DMS 273 (cell line): ENCODE results near the gene EFNA5.
"Not testable (repeated sequence)": the region's sequence is repeated elsewhere in the genome, so short reads cannot be mapped to it uniquely, and the experiment has no call there.

ENCODE experiments used
- DNase-seq: peaks from one replicate; lab custom pipeline; 2025; ENCODE audit not compliant: unreplicated experiment; lab: John Stamatoyannopoulos, UW

The EFNA5 gene

DNA sequence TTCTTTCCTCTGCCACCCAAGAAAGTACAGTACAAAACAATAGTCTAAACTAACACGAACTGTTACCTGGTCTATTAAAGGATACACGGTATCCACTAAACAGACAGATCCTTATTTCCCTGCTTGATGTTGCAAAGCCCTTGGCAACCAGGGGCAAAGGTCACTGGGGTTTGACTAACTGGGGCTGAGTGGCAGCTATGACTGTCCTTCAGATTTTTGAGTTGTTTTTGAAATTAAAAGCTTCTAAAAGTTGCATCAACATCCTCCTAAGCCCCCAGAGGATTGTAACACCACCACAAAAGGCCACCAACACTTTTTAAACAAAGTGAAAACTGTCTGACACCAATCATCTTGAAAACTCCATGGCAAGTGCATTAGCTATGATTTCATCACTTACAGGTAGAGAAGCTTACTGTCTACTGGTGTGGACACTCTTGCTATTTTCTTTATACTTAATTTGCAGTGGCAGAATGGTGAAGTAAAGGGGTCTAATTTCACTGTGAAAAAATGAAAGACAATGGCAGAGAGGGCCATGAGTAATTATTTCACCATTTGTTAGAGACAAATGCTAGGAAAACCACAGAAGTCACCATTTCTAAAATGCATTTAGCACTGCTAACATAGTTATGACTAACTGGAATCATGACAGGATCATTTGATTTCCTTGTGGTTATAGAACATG is 292.4 kb downstream of the EFNA5 start:
- DNase-seq = no peak

- DNase-seq = no peak
These were observed 293.5 kb downstream of the EFNA5 start for GRCh38 chr5:107377277-107377609.

DNA sequence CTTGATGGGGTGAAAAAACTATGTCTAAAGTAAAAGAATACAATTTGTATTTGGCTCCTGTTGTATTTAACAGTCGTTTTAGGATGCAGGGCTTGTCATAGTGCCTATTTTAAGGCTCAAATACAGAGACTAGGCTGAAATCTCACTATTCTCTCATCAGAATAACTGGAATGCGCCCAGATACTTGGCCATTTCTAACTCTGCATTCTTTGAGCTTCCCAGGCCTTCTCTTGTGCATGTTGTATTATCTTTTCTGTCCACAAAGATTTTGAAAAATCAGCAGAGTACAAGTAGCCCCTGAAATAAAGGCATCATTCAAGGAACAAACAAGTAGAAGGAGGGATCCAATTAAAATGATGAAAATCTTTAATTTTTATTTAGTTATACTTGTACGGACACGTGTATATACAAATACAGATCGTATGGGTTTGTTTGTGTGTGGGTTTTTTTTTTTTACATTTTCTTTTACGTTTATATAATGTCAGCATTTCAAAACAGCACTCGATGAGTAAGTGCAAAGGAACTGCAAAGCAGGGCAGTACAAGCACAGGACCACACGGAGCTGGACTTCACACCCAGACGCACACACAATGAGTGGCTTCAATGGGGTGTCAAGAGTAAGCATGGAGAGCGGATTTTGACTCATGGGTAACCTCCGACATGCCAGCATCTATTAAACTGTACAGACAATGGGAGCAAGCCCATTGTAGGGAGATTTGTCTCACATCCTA is 294.0 kb downstream of the EFNA5 start:
- DNase-seq = no peak

DNA sequence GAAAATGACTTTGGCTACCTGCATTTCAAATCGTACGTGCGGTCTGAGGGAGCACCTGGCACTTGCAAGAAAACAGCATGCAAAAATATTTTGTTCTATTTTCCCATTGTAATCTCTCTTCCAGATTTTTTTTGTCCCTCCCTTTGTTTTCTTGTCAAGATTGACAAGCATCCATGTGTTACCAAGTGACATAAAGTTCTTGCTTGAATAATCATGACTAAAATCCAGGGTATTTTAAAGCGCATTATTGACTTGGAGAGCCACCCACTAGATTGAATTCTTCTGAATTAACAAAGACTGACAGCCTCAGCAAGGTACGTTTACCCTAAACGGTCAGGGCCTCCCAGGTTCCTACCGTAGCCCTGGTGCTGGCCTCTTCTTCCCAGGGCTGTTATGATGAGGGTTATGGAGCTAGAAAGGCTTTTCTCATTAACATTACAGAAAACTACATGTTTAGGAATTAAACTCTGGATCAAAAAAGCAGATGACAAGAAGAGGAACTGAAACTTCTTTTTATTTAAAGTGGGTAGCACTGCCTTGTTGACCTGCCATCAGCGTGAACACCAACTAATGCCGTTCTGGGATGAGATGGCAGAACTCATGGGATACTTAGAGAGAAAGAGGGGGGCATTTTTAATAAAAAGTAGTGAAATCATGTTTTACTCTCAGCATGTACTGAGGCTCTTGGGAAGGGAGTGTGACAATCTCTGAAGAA is 297.0 kb downstream of the EFNA5 start:
- no peak for DNase-seq

DNA sequence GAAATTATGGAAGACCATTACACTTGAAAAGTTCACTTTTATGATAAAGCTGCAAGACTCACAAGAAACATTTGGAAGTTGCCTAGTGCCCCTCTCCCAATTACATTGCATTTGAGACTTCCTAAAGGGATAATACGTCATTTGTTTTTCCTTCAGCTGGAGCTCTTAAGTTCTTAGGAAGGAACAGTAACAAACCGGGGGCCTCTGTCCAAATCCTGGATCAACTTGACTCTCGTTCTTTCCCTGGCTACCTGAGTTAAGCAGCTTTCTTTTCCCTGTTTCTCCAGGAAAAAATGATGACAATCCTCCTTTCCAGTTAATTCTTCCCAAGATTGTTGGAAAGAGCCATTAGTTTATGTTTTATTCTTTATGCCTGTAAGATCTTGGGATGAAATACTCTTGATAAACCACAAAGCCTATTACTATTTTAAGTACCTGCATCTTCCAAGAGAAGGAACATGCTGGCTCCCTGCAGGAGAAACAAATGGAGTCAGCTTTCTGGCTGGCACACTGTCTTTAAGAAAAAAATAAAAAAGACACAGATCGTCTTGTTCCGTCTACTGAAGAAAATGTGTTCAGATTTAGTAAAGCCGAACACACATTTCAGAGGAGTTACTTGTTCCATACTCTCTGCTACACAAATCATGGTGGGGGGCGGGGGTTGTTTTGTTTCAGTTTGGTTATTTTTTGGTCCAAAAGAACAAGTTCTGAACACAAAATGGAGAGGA is 297.9 kb downstream of the EFNA5 start:
- DNase-seq = no peak

- DNase-seq = no peak
These were observed 300.3 kb downstream of the EFNA5 start for GRCh38 chr5:107370396-107370968.

DNA sequence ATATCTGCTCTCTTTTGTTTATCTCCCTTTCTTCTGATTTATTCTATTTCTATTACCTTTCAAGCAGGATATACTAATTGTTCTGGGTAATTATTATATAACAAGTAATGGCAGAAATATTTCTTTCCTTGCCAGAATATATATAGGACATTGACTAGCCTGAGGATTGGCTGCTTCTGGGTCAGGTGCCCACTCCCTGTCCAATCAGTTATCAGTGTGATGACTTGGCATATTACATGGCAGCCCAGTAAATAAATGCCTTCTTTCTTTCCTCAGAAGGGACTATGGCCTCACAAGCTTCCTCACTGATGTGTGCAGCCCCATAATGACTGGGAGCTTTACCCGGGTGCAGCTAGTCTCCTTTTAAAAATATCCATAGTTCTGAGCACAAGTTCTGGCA is 301.1 kb downstream of the EFNA5 start:
- DNase-seq = no peak

- no peak for DNase-seq
These were observed 302.1 kb downstream of the EFNA5 start for GRCh38 chr5:107368615-107369014.

- DNase-seq = no peak
These were observed 302.8 kb downstream of the EFNA5 start for GRCh38 chr5:107367939-107368338.

- no peak for DNase-seq
These were observed 303.3 kb downstream of the EFNA5 start for GRCh38 chr5:107367480-107367879.

DNA sequence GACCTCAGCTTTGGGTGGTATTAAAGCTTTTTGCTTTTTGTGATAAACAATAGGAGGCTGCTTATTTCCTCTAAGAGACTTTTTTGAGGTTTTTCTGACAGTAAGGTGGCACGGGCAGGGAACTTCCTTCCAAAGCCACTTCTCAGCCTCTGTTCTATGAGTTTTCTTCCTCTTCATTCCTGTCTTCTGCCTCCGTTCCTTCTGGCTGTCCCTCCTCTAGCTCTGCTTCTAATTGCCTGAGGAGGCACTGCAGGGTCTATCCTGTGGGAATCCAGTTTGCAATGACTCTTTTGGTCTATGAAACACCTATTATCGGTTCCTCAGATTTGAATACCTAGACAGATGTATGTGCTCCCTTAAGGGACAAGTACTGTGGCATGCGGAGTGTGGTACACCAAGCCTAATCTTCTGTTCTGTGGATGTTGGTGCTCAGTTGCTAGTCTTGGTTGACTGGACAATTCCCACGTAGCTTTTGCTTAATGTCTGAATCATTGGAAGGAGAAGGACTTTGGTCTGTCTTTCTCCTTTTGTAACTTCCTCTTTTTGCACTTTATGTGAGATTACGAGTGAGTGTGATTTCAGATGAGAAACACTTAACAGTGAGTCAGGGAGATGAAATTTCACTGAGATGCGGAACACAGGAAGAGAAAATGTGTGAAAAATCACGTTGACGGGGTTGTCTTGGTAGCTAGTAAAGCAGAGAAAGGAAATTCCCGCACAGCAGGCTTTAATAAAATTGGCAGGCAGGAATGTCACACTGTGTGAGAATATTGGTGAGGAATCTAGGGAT is 305.2 kb downstream of the EFNA5 start:
- no peak for DNase-seq

- DNase-seq = no peak
These were observed 306.1 kb downstream of the EFNA5 start for GRCh38 chr5:107364443-107365319.

GRCh38 chr5:107363768-107364167 is 307.0 kb downstream of the EFNA5 start:
- DNase-seq = no peak

DNA sequence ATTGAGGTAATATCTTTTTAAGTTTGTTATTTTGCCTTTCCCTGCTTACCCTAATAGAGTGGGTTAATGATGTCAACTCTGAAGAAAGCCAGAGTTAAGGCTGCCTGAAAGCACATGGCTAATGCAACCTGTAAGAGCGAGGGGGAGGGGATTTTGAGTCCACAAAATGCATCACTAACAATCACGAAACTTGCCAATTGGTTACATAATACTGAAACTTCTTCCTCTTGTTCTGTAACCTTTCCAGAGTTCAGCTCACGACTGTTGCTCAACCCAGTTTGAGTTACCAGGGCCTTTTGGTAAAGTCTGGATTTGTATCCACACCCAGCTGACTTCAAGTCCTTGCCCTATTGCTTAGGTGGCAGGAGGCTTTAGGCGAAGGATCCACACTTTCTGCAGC is 308.8 kb downstream of the EFNA5 start:
- DNase-seq = no peak

DNA sequence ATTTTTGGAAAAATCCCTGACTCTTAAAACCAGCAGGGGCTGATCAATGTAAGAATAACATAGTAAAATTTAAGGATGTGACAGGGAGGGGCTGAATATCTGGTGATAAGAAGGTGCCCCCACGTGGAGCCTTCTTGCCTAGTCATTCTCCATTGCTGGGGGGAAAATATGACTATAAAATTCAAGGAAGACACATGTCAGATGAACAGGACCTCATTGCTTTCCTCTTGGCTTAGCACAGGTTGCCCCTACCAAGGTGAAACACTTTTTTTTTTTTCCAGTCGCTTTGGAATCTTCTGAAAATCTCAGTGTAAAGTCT is 310.9 kb downstream of the EFNA5 start:
- peak; percentile 36 for DNase-seq

DNA sequence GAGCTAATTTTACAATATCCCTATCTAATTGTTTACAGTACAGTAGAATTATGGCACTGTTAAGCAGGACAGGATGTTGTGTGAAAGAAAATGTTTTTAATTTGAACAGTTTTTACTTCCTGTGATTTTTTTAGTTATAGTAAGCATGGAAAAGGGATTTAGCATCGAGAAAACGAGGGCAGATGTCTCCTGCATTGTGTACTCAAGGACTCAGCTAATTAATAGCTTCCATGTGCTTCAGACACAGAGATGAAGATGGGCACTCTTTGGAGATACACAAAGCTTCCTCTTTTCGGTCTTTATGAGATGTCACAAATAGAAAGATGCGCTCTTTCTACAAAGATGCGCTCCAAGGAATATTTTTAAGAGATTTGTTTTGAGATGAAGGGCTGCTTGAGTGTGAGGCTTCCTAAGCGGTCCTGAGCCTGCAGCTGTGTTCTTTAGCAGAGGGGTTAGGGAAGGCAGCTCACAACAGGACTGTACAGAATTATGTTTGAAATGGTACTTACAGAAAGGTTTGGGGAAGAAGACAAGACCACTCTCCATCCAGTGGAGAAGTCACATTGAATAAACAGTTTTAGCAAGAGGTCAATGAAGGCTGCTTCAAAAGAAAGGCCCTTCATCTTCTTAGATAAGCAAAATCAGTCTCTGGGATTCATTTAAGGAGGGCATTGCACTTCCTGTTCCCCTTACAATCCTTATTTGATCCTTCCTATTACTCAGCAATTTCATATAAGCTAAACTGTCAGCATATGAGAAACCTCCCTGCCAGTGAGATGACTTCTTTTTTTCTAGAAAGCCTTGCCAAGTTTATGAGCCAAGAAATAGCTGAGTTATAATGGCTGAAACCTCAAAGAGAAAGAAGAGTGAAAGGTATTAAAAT is 311.5 kb downstream of the EFNA5 start:
- no peak for DNase-seq

GRCh38 chr5:107356891-107357290 is 313.8 kb downstream of the EFNA5 start:
- no peak for DNase-seq

DNA sequence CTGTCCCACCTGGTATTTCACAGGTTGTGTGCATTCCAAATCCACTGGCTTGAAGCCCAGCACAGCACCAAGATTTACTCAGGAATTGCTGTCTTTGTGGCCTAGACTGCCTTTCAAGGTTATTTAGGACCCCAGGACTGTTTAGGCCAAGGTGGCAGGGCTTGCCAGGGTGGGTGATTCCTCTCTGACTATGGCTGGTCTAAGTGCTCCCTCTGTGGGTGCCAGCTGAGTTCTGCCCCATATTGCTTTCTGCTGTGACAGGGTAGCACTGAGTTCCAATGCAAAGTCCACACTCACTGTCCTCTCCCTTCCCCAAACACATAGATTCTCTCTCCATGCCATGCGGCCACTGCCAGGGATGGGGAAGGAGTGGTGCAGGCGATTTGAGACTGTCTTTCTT is 318.2 kb downstream of the EFNA5 start:
- no peak for DNase-seq

DNA sequence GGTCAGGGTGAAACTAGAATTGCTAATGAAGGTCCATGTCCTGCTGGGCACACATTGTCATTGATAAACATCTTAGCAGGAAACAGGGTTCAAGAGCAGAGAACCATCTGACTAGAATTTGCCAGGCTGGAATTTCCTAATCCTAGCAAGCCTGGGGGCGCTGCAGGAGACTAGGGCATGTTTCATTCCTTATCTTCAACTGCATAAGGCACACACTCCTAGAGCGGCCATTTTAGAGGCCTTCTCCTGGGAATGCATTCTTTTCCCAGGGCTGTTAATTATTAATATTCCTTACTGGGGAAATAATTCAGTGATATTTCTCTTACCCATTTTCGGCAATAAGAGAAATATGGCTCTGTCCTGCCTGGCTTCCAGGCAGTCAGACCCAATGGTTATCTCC is 324.2 kb downstream of the EFNA5 start:
- not testable (repeated sequence) for DNase-seq
